ENCODE data around the gene ZNF516. TPM values are rescaled to one million over a fixed set of nuclear protein-coding genes. Genes with fewer than 3 reads are reported as not detected.

The ZNF516 gene
- total RNA-seq, 1 donor = 27.7 TPM

DNA sequence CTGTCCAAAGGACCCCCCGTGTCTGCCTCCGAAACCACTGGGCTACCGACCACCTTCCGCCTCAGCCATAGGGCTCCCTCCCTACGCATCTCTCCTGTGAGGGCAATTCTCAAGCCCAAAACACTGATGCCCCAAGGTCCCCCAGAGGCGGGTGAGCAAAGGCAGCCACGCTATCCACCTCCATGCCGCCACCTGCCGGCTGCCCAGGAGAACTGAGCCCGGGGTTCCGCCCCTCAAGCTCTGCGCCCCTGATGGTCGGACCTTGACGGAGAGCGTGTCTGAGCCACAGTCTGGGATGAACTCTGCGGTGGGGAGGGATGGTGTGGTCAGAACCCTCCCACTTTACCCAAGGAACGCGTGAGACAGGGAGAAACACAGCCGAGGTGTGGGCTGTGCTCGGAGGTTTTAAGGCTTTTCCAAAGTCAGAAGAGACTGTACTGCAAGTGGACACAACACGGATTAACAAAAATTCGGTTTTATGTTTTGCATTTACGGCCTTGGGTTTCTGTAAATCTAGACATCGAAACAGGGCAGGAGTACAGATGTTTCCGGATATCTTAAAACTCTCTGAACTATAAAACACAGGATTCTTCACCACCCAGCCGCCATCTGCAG is 114.1 kb downstream of the ZNF516 start:
- no peaks in the 10 kb centered on the region for H3K27me3 ChIP-seq (ENCODE audit: insufficient read depth, low read length)
- H3K4me3 ChIP-seq (ENCODE audit: low read length) = no peak overlapping the region
- no peaks in the 10 kb centered on the region for H3K9me3 ChIP-seq (ENCODE audit: low read depth, low read length)
- H3K4me1 ChIP-seq (ENCODE audit: insufficient read depth, low read length) = peaks cover 13% of the 10 kb centered on the region

DNA sequence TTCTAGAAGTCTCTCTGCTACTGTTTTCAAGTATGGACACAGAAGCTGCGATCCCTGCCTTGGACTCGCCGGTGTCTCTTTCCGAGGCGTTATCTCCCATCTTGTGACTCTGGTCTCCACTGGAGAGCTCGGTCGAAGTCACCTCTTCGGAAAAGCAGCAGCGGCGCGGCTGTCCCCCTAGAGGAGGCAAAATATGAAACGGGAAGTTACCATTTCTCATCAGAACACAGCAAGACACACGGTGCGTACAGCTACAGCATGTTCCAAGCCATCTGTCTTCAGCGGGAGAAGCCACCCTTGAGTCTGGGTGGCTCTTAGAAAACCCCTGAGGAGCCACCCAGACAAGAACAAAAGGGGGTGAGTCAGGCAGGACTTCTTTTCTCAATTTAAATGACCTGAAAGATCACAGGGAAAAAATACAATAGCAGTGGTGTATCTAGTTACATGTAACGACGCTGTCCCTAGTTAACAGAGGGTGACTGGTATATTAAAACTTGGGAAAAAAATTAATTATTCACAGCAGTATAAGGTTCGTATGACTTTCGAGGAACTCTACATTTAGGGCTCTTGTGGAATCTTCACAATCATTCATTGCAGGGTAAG is 114.8 kb downstream of the ZNF516 start:
- peaks cover 18% of the 10 kb centered on the region for H3K4me1 ChIP-seq (ENCODE audit: insufficient read depth, low read length)
- no peak overlapping the region for H3K4me3 ChIP-seq (ENCODE audit: low read length)
- no peaks in the 10 kb centered on the region for H3K9me3 ChIP-seq (ENCODE audit: low read depth, low read length)
- no peaks in the 10 kb centered on the region for H3K27me3 ChIP-seq (ENCODE audit: insufficient read depth, low read length)

DNA sequence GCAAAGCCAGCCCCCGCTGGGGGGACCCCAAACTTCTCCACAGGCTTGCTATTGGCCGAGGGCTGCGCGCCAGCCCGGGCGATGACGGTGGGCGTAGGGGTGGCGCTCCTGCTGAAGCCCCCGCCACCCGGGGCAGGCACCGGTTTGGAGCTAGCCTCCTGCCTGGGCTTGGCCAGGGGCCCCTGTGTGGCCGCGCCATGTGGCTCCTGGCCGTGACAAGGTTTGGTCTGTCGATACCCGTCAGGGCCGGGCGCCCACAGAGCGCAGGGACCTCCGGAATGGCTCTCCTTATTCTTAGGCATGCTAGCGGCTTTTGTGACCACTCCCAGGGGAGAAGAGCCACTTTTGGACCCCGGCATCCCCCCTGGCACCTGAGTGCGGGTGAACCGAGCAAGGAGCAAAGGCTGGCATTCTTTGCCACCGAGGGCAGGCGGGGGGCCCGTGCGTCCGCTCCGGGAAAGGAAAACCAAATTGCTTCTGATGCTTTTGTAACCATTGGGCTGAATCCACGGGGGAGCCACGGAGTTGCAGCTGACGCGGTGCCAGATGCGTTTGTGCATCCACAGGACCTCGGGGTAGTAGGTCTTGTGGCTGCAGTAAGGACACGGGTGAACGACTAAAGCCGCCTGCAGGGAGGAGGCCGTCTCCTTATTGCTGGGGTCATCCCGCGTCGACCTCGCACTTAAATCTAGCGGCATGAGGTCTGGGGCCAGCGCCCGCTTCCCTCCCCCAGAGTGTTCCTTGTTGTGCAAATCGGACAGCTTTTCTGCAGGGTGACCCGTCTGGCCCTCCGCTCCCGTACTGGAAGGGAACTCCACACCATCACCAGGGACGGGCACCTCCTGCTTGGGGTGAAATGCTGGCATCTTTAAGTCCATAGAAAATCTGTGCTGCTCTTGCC is 115.6 kb downstream of the ZNF516 start:
- H3K9me3 ChIP-seq (ENCODE audit: low read depth, low read length) = no peaks in the 10 kb centered on the region
- peaks cover 26% of the 10 kb centered on the region for H3K4me1 ChIP-seq (ENCODE audit: insufficient read depth, low read length)
- no peak overlapping the region for H3K4me3 ChIP-seq (ENCODE audit: low read length)
- H3K27me3 ChIP-seq (ENCODE audit: insufficient read depth, low read length) = no peaks in the 10 kb centered on the region

DNA sequence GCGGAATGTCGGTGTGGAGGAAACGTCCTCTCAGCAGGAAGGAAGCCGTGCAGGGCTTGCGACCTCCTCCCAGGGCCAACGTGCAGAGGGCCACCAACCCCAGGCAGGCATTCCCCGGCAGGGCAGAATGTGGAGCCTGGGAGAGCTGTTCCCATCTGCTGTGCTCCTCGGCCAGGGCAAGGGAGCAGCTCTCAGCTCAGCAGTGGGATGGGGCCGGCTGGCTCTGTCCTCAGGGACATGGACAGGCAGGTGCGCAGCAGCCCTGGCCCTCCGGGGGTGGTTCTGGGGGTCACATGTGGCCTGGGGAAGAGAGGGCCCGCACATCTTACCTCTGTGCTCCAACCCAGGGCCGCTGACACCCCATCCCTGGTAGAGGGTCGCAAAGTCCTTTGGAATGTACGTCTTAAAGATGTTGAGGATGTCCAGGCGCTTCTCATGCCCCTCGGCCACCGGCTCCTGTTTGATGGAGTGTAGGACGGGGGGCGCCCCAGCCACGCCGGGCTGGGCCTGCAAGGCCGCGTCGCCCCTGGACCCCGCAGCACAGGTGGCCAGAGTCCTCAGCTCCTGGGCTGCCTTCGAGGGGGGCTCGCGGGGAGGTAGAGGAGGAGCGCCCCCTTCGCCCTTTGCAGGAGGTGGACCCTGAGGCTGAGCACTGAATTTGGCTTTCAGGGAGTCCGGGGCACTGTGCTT is 116.4 kb downstream of the ZNF516 start:
- Histone ChIP-seq H3K4me3 (ENCODE audit: low read length) (no peak overlapping the region), H3K4me1 (ENCODE audit: insufficient read depth, low read length) (peaks cover 28% of the 10 kb centered on the region), H3K27me3 (ENCODE audit: insufficient read depth, low read length) (no peaks in the 10 kb centered on the region)

DNA sequence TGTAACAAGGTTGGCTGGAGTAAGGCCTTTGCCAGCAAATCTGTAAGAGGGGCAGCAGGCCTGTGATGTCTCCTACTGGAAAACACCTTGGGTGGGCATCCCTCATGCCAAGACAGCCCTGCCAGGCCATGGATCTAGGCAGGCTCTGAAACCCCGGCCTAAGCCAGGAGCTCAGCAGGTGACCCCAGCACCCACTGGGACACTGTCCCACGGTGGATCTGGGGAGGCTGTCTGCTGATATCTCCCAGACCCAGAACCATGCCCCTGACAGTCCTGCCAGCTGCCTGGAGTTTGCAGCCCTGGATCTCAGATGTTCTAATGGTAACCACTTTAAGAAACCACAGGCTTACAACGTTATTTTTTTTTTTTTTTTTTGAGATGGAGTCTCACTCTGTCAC is 117.7 kb downstream of the ZNF516 start:
- Histone ChIP-seq H3K9me3 (ENCODE audit: low read depth, low read length) (no peaks in the 10 kb centered on the region), H3K4me3 (ENCODE audit: low read length) (no peak overlapping the region), H3K4me1 (ENCODE audit: insufficient read depth, low read length) (peaks cover 28% of the 10 kb centered on the region), H3K27me3 (ENCODE audit: insufficient read depth, low read length) (no peaks in the 10 kb centered on the region)

More for the DNA sequence above, 116.4 kb downstream of the ZNF516 start:
- no peaks in the 10 kb centered on the region for H3K9me3 ChIP-seq (ENCODE audit: low read depth, low read length)

DNA sequence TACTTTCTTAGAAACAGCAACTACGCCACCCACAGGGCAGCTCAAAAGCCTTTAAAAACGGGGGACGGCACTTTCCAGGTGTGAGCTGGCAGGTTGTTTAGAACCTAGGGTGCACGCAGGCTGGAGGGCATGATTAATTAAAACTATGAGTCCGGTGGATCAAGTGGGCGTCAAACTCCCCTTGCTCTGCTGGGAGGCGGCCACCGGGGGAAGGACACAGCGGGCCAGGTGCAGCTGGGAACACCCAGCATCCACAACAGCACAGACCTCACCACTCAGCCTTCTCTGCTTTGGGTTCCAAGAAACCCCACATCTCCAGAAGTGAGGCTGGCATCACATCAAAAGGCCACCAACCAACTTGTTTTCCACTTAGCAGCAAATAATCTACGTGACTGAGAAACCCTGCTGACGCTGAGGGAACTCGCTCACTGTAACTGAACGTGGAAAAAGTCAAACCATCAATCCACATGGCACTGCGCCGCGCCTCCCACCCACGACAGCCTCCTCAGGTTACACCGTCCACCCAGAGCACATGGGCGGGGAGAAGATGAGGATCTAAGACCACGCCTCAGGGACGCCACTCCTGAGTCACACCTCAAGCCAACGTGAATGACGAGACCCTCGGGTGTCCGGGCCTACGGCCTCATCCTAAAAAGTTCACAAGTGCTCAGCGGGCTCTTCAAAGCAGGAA is 118.2 kb downstream of the ZNF516 start:
- Histone ChIP-seq H3K4me1 (ENCODE audit: insufficient read depth, low read length) (peaks cover 28% of the 10 kb centered on the region), H3K9me3 (ENCODE audit: low read depth, low read length) (no peaks in the 10 kb centered on the region), H3K27me3 (ENCODE audit: insufficient read depth, low read length) (no peaks in the 10 kb centered on the region), H3K4me3 (ENCODE audit: low read length) (no peak overlapping the region)

DNA sequence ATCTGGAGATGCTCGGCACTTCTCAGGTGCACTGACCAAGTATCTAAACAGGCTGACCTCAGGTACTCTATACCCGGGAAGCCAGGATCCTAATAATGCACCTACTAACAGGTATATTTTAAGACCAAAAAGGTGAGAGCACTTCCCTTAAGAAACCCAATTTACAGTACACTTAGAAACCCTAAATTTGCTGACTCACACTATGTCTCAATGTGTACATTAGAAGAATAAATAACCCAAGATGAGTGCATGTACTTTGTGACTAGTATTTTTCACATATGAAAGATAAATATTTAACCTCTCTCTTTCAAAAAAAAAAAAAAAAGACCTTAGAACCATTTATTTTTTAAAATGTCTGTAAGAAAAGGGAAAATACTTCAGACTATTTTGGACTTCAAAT is 118.8 kb downstream of the ZNF516 start:
- H3K4me1 ChIP-seq (ENCODE audit: insufficient read depth, low read length) = peaks cover 28% of the 10 kb centered on the region
- no peaks in the 10 kb centered on the region for H3K9me3 ChIP-seq (ENCODE audit: low read depth, low read length)
- H3K4me3 ChIP-seq (ENCODE audit: low read length) = no peak overlapping the region
- no peaks in the 10 kb centered on the region for H3K27me3 ChIP-seq (ENCODE audit: insufficient read depth, low read length)

DNA sequence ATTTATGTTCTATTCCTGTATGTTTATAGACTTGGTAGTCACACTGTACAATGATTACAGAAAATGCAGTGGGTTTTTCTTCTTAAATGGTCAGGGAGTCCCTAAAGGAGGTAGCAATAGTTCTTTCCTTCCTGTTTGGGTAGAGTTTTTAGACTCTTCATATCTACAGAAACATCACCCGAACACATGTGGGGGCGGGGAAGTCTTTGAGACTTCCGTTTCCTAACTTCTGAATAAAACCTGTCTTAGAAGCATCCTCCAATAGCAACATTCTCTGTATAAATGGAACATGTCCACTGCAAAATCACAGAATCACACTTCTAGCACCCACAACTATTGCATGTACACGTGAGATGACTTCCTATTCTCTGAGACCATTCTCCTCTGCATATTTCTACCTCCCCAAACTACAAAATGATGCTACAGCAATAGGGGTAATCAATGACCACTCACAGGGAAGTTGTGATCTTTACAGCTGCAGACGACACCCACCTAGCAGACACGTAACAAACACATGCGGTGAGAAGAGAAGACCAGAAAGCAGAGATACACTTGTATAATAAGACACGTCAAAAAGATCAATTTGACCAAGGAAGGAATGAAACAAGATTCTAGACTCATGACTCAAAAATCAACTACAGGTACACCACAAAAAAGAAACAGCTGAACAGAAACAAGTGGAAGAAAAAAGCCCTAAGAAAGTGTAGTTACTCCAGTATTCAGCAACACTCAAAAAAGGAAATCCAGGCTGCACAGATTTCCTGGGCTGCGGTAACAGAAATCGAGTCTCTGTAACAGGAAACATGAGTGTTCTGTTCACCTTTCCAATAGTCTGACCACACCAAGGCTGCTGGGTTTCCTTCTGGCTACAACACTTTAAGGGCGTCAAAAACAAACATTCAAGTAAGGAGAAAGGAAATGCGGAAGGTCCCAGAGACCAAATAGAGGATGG is 120.4 kb downstream of the ZNF516 start:
- Histone ChIP-seq H3K9me3 (ENCODE audit: low read depth, low read length) (no peaks in the 10 kb centered on the region), H3K4me1 (ENCODE audit: insufficient read depth, low read length) (peaks cover 28% of the 10 kb centered on the region), H3K27me3 (ENCODE audit: insufficient read depth, low read length) (no peaks in the 10 kb centered on the region), H3K4me3 (ENCODE audit: low read length) (no peak overlapping the region)

DNA sequence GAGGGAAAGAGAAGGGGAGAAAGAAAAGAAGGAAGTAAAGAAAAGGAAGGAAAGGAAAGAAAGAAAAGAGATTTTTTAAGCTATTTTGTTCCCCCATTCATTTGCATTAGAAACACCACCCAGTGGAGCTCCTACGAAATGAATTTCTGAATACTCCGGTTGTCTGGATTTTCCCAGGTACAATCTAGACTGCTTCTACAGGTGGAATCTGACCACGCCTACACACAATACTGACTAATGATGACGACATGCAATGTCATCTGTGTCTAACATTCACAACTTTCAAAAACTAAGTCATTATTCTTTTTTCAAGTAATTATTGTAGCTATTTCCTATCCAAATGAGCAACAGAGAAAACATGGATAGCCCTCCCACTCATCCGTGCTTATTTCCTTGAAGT is 121.7 kb downstream of the ZNF516 start:
- Histone ChIP-seq H3K4me3 (ENCODE audit: low read length) (no peak overlapping the region), H3K27me3 (ENCODE audit: insufficient read depth, low read length) (no peaks in the 10 kb centered on the region), H3K4me1 (ENCODE audit: insufficient read depth, low read length) (peaks cover 28% of the 10 kb centered on the region), H3K9me3 (ENCODE audit: low read depth, low read length) (no peaks in the 10 kb centered on the region)

DNA sequence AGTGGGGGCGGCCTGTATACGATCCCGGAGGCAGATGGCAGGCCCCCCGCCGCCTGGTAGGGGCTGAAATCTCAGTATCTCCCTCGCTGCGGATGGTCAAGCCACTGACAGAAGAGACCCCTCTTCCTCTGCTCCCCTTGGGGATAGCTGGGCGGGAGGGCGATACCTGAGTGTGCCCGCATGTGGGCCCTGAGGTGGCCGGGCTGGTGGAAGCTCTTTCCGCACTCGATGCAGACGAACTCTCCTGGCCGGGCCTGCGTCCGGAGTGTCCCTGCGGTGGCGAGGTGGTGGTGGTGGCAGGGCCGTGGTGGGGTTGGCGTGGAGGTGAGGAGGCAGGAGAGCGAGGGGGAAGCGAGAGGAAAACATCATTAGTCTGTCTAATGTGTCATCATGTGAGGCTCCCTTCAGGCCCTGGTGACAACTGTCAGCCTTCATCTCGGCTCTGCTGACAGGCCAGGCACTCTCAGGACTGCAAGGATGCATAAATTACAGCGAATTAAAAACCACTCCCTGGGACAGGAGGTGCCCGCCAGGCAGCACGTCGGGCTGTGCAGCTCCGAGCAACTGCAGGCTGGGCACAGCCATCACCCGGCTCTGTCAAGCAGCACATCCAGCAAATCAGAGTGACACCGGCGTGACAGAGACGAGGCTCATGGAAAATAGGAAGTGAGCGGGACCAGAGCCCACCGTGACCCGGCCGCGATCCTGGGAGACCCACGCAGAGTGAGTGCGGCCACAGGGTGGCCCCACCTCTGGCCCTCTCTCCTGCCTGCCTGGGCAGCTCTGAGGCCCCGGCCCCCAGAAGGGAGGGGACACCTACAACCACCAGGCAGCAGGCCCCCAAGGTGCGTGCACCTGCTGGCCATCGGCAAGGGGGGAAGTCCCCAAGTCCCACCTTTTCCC is 123.5 kb downstream of the ZNF516 start:
- peaks cover 20% of the 10 kb centered on the region for H3K4me1 ChIP-seq (ENCODE audit: insufficient read depth, low read length)
- H3K9me3 ChIP-seq (ENCODE audit: low read depth, low read length) = no peaks in the 10 kb centered on the region
- H3K4me3 ChIP-seq (ENCODE audit: low read length) = no peak overlapping the region
- H3K27me3 ChIP-seq (ENCODE audit: insufficient read depth, low read length) = no peaks in the 10 kb centered on the region

DNA sequence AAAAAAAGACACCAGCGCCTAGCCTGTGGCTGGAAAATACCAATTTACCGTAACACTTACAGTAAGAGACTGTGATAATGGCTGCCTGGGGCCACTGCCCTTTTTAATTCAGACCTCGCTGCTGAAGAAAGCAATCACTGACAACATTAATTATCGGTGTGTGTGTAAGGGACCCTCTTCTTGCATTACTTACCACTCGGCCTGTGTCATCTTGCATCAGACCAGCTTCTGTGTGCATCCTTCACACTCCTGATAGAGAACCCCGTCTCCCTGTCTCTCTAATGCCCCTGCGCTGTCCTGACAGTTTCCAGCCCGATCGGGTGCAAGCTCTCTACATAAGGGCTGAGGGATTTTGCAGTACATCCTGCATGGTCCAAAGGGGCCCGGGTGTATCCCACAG is 124.4 kb downstream of the ZNF516 start:
- Histone ChIP-seq H3K4me3 (ENCODE audit: low read length) (no peak overlapping the region), H3K4me1 (ENCODE audit: insufficient read depth, low read length) (peaks cover 15% of the 10 kb centered on the region), H3K27me3 (ENCODE audit: insufficient read depth, low read length) (no peaks in the 10 kb centered on the region), H3K9me3 (ENCODE audit: low read depth, low read length) (no peaks in the 10 kb centered on the region)

DNA sequence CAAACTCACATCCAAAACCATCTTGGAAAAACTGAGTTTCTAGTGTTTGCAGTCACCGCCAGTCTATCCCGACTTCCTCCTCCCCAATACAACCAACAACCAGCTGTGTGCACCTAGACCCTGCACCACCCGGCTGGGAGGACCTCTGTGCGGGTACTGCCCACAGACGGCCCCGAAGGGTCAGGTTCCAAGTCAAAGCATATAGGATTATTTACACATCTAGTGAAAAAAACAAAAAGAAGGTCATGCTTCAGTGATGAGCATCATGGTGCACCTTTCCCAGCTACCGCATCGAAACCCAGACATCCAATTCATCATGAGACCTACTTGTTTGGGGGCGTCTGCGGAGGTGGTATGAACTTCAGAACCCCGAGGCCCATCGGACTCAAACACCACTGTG is 124.8 kb downstream of the ZNF516 start:
- Histone ChIP-seq H3K27me3 (ENCODE audit: insufficient read depth, low read length) (no peaks in the 10 kb centered on the region), H3K4me3 (ENCODE audit: low read length) (no peak overlapping the region), H3K4me1 (ENCODE audit: insufficient read depth, low read length) (peaks cover 10% of the 10 kb centered on the region), H3K9me3 (ENCODE audit: low read depth, low read length) (no peaks in the 10 kb centered on the region)

DNA sequence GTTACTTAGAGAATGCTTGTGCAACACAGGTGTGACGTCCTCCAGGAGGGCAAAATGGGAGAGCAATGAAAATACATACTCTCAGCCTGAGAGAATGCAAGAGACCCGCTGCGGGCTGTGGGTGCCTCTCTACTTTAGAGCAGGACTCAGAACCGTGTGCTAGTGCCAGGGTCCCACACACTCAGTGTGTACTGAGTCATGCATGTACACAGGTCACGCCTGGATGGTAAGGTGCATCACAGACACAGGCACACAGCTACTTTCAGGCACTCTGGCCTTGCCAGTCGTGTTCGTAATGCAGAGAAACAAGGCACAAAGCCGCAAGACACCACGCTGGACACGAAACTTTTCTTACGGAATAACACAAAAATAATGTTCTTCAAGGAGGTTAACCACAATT is 125.3 kb downstream of the ZNF516 start:
- H3K4me1 ChIP-seq (ENCODE audit: insufficient read depth, low read length) = peaks cover 6% of the 10 kb centered on the region
- no peaks in the 10 kb centered on the region for H3K27me3 ChIP-seq (ENCODE audit: insufficient read depth, low read length)
- no peak overlapping the region for H3K4me3 ChIP-seq (ENCODE audit: low read length)
- no peaks in the 10 kb centered on the region for H3K9me3 ChIP-seq (ENCODE audit: low read depth, low read length)

Data from mononuclear cell (primary cell).